Activated T-helper 2 cell treated with anti-CD3 and anti-CD28 coated beads, Interferon-gamma antibody, Interleukin-2, Interleukin-4, amounts not matched to agents 10 μg/mL and 5 μg/mL and 100 μg/mL, durations not matched to agents 14 hours and 24 hours and 36 hours (primary cell): Measurements from ENCODE around the gene GPER1. TPM values are rescaled to one million over a fixed set of nuclear protein-coding genes. Genes with fewer than 3 reads are reported as not detected.

Experiments
- DNase-seq: peaks from one replicate; pipeline ENCODE4 v3.0.0; 2021; ENCODE audit warnings: low spot score
- H3K27ac Mint-ChIP-seq: one replicate; pipeline ENCODE4 v1.8.0; 2021; ENCODE audit warnings: mixed read lengths
- H3K27me3 Mint-ChIP-seq: one replicate; pipeline ENCODE4 v1.8.0; 2021; ENCODE audit warnings: low read depth, mixed read lengths
- H3K36me3 Mint-ChIP-seq: one replicate; pipeline ENCODE4 v1.8.0; 2021; ENCODE audit warnings: low read depth, mixed read lengths
- H3K4me1 Mint-ChIP-seq: one replicate; pipeline ENCODE4 v1.8.0; 2021; ENCODE audit warnings: low read depth, mixed read lengths
- H3K4me3 Mint-ChIP-seq: one replicate; pipeline ENCODE4 v1.8.0; 2021; ENCODE audit warnings: low read depth, mild to moderate bottlenecking, moderate library complexity, mixed read lengths
- H3K9me3 Mint-ChIP-seq: one replicate; pipeline ENCODE4 v1.8.0; 2021; ENCODE audit warnings: mixed read lengths
- intact Hi-C: fragments of 100-400 bp; cut with micrococcal nuclease; formaldehyde crosslinking; loops from one replicate; pipeline ENCODE4 v1.15.1; 2023
- total RNA-seq: library from RNA; stranded (reverse); gene quantifications from 2 replicates; pipeline ENCODE4 v1.2.3, GENCODE V29; 2022

Gene GPER1
- total RNA-seq, 1 donor from 2014 or later, result 0.37 TPM

DNA sequence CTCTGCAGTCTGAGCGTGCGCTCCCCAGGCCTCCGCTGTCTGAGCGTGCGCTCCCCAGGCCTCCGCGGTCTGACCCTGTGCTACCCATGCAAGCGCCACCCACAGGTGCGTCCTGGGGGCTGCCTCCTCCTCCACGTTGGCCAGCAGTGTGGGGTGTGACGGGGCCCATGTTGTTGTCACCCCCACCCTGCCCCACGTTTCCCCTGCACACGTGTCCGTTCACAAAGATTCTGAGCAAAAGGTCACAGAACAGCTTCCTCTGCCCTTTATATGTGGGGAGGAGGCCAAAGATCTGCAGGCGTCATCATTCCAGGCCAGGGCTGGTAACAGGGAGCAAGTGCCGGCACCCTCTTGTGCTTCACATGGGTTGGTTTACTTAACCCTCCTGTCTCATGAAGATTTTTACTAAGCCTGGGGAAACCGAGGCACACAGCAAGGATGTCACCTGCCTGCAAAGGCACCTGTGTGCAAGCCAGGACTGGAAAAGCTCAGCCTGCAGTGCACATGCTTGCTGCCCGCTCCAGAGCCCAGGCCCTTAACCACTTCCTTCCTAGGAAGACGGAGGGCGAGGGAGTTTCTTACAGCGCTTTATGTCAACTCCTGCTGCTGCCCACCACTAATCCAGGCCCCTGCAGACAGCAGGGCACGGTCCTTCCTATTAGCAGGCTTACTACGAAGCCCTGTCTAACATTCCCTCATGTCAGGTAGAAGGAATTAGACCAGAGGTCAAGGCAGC lies 38.7 kb upstream of the GPER1 start:
- no peaks in the 10 kb centered on the region for H3K36me3 Mint-ChIP-seq
- H3K27ac Mint-ChIP-seq, result no peak overlapping the region
- no peak for DNase-seq
- intact Hi-C loops, result loop anchor here (2.0 to 10.0 kb wide), 3 partner anchors 20 to 134 kb away; partner anchors contain the start of gene COX19
- H3K4me3 Mint-ChIP-seq, result no peak overlapping the region
- H3K9me3 Mint-ChIP-seq, result no peaks in the 10 kb centered on the region
- H3K27me3 Mint-ChIP-seq, result no peaks in the 10 kb centered on the region
- peaks cover 57% of the 10 kb centered on the region for H3K4me1 Mint-ChIP-seq

DNA sequence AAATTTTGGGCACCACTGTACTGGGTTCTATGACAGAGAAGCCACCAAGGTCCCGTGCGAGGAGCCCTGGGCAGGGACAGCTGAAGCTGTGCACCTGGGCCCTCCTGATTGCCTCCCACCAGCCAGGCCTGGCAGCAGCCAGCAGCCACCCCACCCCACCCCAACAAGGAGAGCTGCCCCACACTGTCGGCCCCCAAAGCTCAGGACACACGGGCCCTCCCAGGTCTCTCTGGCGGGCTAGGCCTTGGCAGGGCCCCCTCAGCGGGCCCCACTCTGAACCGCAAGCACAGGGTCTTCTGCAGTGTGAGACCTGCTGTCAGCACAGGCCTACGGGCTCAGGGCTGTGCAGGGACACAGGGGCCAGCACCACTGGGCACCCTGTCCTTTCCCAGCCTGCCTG lies 38.1 kb upstream of the GPER1 start:
- intact Hi-C loops, result loop anchor here (2.0 to 10.0 kb wide), 3 partner anchors 21 to 135 kb away; partner anchors contain the start of gene COX19
- H3K36me3 Mint-ChIP-seq, result no peaks in the 10 kb centered on the region
- DNase-seq, result no peak
- no peak overlapping the region for H3K4me3 Mint-ChIP-seq
- peaks cover 58% of the 10 kb centered on the region for H3K4me1 Mint-ChIP-seq
- no peaks in the 10 kb centered on the region for H3K9me3 Mint-ChIP-seq
- H3K27ac Mint-ChIP-seq, result no peak overlapping the region
- no peaks in the 10 kb centered on the region for H3K27me3 Mint-ChIP-seq

DNA sequence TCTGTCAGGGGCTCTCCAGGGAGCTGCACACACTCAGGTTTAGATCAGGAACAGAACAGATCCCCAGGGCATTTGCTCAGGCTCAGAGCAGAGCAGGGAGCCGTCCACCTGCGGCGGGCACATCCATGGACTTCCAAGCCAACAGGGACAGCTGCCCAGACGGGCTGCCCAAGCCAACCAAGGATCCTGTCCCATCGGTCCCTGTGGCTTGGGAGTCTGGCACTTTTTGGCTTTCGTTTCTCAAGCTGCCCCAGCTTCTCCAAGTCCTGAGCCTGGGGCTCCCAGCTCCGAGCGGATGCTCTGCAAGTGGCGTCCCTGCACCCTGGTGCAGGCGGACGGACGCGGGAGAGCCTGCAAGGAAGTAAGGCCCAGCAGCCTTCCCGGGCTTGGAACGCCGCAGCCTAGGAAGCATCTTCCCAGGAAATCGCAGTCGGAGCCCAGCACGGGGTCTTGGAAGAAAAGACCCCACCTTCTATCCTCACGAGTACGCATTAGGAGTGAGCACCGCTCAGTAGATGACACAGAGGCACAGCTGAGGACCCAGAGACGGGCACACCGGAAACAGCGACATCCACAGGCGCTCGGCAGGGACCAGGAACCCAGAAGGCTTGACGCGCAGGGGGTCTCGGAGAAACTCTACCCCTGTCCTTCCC lies 37.5 kb upstream of the GPER1 start:
- H3K9me3 Mint-ChIP-seq, result no peaks in the 10 kb centered on the region
- no peaks in the 10 kb centered on the region for H3K27me3 Mint-ChIP-seq
- DNase-seq, result no peak
- peaks cover 2% of the 10 kb centered on the region for H3K36me3 Mint-ChIP-seq
- intact Hi-C loops, result no loop called here
- peaks cover 57% of the 10 kb centered on the region for H3K4me1 Mint-ChIP-seq
- H3K4me3 Mint-ChIP-seq, result no peak overlapping the region
- H3K27ac Mint-ChIP-seq, result no peak overlapping the region

DNA sequence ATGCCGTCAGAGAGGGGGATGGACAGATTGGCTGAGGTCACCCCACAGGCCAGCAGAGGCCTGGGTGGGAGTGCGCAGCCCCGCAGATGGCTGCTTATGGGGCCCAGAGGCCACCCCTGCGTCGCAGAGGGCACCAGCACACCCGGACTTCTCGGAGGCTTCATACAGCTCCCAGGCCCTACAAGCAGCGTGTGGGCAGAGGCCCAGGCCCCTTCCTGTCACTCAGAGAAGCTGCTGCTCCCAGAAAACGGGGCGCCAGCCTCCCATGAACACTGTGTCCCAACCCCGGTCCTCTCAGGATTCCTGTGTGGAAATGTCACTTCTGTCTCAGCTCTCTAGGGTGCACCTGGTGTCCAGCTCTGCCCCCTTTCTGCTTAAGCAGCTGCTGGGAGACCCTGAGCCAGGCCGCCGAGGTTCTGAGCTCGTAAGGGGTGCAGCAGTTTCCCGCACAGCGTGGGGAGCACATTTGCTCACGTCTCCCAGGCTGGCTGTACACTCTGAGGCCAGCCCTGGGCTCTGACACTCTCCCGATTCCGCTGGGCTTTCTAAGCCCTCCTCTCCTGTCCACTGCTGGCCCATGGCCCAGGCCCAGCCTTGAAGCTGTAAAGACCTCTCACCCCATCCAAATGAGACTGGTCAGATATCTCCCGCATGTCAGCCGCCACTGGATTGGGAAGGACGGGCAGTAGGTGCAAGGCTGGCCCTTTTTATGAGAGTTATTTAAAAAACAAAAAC lies 36.8 kb upstream of the GPER1 start:
- DNase-seq, result no peak
- H3K4me1 Mint-ChIP-seq, result peaks cover 52% of the 10 kb centered on the region
- intact Hi-C loops, result no loop called here
- no peak overlapping the region for H3K4me3 Mint-ChIP-seq
- H3K27me3 Mint-ChIP-seq, result no peaks in the 10 kb centered on the region
- no peaks in the 10 kb centered on the region for H3K9me3 Mint-ChIP-seq
- H3K27ac Mint-ChIP-seq, result peak overlapping the region; percentile 60
- peaks cover 3% of the 10 kb centered on the region for H3K36me3 Mint-ChIP-seq

DNA sequence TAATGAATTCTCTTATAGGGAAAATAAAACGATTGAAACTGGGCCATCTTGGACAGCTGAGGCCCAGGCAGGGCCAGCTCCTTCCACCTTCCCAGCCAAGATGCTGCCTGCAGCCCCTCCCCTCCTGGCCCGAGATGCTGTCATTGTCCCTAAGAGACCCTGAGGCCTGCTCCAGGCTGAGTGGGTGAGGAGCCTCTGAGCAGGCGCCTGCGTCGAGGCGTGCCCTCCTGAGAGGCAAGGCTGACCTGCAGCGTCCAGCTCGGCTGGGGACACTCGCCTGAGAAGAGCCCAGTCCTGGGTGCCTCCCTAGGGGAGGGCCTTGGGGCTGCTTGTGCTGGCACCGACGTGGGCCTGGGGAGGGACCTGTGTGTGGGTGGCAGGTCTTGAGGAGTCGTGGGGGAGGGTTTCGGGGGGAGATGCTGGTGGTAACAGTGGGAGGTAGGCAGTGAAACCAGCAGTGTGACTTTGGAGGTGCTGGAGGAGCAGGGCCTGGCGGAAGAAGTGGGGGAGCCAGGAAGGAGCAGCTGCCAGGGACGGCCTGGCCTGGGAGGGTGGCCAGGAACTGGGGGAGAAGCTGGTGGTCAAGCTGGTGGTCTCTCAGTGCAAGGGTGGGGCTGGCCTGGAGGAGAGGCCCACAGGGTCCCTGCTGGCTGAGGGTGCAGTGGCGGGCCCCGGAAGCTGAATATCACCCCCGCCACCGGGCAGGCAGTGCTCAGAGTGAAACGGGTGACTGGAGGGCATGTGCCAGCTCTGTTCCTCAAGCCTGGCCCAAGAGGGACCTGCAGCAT lies 35.7 kb upstream of the GPER1 start:
- no peak overlapping the region for H3K4me3 Mint-ChIP-seq
- no peaks in the 10 kb centered on the region for H3K9me3 Mint-ChIP-seq
- DNase-seq, result no peak
- intact Hi-C loops, result no loop called here
- H3K27ac Mint-ChIP-seq, result peak overlapping the region; percentile 36
- H3K36me3 Mint-ChIP-seq, result peaks cover 3% of the 10 kb centered on the region
- no peaks in the 10 kb centered on the region for H3K27me3 Mint-ChIP-seq
- H3K4me1 Mint-ChIP-seq, result peaks cover 41% of the 10 kb centered on the region

DNA sequence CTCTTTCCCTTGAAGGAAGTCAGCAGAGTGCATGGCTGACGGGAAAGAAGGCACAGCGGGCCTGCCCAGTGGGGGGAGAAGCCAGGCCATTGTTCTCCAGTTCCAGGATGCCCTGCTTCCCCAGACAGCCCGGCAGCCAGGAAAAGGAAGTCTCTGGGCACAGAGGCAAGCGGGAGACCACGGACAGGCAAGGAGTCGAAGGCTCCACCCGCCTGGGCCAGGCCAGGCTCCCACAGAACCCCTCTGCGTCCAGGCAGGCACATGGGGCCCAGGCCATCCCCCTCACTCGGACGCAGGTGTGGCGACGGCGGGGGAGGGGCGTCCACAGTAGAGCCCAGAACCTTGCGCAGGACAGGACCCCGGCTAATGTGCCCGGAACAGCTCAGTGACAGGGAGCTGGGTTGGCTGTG lies 34.9 kb upstream of the GPER1 start:
- no peak for DNase-seq
- Mint-ChIP-seq H3K36me3 (peaks cover 3% of the 10 kb centered on the region), H3K27ac (no peak overlapping the region), H3K9me3 (no peaks in the 10 kb centered on the region), H3K4me3 (no peak overlapping the region), H3K4me1 (peaks cover 33% of the 10 kb centered on the region), H3K27me3 (no peaks in the 10 kb centered on the region)
- intact Hi-C loops, result no loop called here

DNA sequence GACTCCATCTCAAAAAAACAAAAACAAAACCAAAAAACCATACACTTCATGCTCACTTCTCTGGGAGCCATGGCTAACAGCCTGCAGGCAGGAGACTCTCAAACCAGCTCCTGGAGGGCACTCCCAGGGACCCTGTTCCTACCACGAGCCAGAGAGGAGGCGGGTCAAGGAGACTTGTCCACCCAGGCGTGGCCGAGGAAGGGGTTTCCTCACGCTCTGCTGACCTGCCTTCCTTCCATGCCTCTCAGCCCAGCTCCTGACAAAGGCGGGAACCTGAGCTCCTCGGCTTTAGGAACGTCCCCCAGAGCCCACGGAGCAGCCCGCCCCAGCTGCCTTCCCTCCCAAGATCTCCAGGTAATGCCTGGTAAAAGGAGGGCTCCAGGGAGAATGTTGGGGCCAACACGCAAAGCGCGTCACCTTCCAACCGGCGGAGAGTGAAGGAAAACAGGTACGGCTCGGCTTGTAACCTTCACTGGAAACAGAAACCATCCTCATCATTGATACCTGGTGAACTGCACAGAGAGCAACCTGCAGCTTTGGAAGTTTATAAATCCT lies 34.0 kb upstream of the GPER1 start:
- H3K36me3 Mint-ChIP-seq, result peaks cover 3% of the 10 kb centered on the region
- intact Hi-C loops, result no loop called here

DNA sequence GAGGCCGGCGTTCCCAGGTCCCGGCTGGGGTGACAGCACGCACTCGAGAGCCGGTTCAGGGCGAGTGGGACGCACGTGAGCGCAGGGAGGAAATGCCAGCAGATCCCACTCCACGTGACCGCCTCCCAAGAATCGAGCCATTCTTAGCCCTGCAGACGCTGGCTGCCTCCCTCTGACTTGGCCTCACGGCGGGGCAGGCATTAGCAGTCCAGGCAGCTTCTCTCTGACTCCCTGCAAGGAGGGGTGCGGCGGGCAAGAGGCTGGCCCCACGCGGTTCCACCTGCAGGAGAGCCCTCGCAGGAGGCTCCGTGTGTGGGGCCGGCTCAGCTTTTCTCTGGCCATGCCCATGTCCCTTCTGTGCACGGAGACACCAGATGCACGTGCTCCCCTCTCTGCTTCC lies 33.5 kb upstream of the GPER1 start:
- Mint-ChIP-seq H3K36me3 (peaks cover 3% of the 10 kb centered on the region), H3K4me3 (peak overlapping the region; percentile 17), H3K27ac (no peak overlapping the region), H3K9me3 (no peaks in the 10 kb centered on the region), H3K4me1 (peaks cover 26% of the 10 kb centered on the region), H3K27me3 (no peaks in the 10 kb centered on the region)
- no peak for DNase-seq
- intact Hi-C loops, result no loop called here

More for the DNA sequence above, 34.0 kb upstream of the GPER1 start:
- Mint-ChIP-seq H3K27ac (no peak overlapping the region), H3K4me3 (no peak overlapping the region), H3K4me1 (peaks cover 29% of the 10 kb centered on the region), H3K27me3 (no peaks in the 10 kb centered on the region), H3K9me3 (no peaks in the 10 kb centered on the region)
- DNase-seq, result no peak

DNA sequence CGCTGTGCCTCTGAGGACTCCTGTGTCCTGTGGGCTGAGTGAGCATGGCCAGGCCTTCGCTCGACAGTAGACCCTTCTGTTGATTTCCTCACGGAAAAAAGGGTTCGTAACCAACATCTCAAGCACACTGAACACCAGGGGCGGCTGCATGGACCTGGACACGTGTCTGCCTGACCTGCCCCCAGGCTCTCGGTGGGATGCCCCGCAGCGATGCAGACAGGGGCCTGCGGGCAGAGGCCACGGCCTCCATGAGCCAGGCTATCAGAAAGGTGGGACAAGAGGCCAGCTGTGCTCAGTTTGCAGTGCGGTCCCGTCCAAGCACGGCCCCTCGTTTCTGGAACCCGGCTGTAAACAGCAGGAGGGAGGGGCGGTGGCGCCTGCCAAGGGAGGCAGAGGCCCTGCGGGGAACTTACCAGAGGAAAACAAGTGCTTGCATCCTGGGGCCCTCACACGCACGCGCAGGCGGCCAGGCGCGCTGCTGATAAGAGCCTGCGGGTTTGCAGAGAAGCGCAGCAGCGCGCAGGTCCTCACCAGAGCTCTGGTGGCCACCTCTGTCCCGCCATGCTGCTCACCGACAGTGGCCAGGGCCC lies 33.0 kb upstream of the GPER1 start:
- peak; percentile 68 for DNase-seq
- Mint-ChIP-seq H3K4me1 (peaks cover 23% of the 10 kb centered on the region), H3K4me3 (peak overlapping the region; percentile 77), H3K27me3 (no peaks in the 10 kb centered on the region), H3K36me3 (peaks cover 3% of the 10 kb centered on the region), H3K27ac (peak overlapping the region; percentile 49), H3K9me3 (no peaks in the 10 kb centered on the region)
- intact Hi-C loops, result no loop called here

DNA sequence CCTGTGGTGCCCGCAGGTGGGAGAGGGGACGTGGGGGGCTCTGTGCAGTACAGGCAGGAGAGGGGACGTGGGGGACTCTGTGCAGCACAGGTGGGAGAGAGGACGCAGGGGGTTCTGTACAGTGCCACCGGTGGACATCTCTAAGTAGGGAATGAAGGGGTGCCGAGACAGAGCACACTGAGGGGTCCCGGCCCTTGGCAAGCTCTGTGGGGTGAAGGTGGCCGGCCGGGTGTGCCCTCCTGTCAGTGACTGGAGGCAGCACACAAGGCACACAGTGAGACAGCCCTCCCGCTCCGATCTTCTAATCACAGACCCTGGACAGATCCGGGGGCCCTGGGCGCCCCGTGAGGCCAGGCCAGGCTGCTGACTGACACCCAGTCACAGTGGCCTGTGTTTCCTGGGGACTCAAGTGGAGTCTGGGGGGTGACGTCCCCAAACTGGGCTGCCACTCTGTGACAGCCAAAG lies 32.4 kb upstream of the GPER1 start:
- Mint-ChIP-seq H3K4me1 (peaks cover 21% of the 10 kb centered on the region), H3K36me3 (peaks cover 3% of the 10 kb centered on the region), H3K4me3 (peak overlapping the region; percentile 77), H3K9me3 (no peaks in the 10 kb centered on the region), H3K27ac (peak overlapping the region; percentile 49), H3K27me3 (no peaks in the 10 kb centered on the region)
- no peak for DNase-seq
- intact Hi-C loops, result no loop called here

DNA sequence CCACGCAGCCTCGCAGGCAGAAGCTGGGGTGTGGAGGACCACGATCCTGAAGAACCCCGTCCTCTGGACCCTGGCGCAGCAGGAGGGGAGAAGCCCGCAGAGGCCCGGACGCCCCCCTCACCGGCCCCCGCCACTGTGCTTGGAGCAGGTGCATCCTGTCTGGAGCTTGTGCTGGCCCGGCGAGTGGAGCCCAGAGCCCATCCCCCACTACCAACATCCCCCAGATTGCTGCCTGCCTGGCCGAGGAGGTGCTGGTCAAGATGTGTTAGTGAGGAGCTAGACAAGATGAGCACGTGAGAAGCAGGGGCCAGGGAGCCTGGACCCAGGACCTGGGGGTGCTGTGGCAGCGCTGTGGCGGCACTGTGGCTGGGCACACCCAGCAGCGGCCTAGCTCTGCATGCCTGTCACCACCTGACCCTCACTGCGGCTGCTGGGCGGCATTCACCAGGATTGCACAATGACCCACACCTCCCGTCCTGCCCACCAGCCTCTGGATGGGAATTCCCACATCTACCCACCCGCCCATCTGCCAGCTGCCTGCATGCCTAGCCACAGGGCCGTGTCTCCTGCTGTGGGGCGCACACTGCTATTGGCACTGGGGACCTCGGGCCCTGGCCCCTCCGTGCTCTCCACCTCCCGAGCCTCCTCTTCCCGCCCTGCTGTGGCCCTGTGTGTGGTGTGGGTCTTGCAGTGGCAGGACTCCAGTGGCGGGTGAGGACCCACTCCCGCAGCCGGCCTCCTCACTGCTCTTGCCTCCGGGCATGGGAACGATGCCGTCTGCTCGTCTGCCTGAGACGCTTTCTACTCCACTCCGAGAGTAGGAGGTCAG lies 31.7 kb upstream of the GPER1 start:
- peaks cover 3% of the 10 kb centered on the region for H3K36me3 Mint-ChIP-seq
- intact Hi-C loops, result no loop called here
- DNase-seq, result no peak
- H3K4me1 Mint-ChIP-seq, result peaks cover 21% of the 10 kb centered on the region
- no peaks in the 10 kb centered on the region for H3K27me3 Mint-ChIP-seq
- no peak overlapping the region for H3K27ac Mint-ChIP-seq
- peak overlapping the region; percentile 77 for H3K4me3 Mint-ChIP-seq
- H3K9me3 Mint-ChIP-seq, result no peaks in the 10 kb centered on the region
